HCT116 (cell line): ENCODE results near the gene TCF7.

Source experiments
- CEBPB ChIP-seq: IDR thresholded peaks from 2 replicates; pipeline ENCODE4 v1.6.1; 2012; ENCODE audit warnings: low read depth
- EZH2 ChIP-seq: fragments of 200-600 bp; sonication (generic); IDR thresholded peaks from 2 replicates; pipeline ENCODE4 v1.6.1; 2017; ENCODE audit warnings: antibody characterized with exemption, mixed run types
- POLR2A ChIP-seq: IDR thresholded peaks from 2 replicates; pipeline ENCODE4 v1.7.0; 2011; ENCODE audit warnings: borderline replicate concordance; ENCODE audit not compliant: insufficient read depth, insufficient read length; ENCODE audit errors: extremely low read depth
- POLR2AphosphoS5 ChIP-seq: IDR thresholded peaks from 2 replicates; pipeline ENCODE4 v1.6.1; 2011; ENCODE audit warnings: mild to moderate bottlenecking, low read depth, low read length, moderate library complexity
- SP1 ChIP-seq: IDR thresholded peaks from 2 replicates; pipeline ENCODE4 v1.6.1; 2012; ENCODE audit warnings: low read depth
- SRF ChIP-seq: IDR thresholded peaks from 2 replicates; pipeline ENCODE4 v1.6.1; 2012; ENCODE audit warnings: low read depth
- TCF7L2 ChIP-seq: IDR thresholded peaks from 2 replicates; pipeline ENCODE4 v1.7.0; 2011; ENCODE audit warnings: borderline replicate concordance, inconsistent platforms; ENCODE audit not compliant: insufficient read depth, insufficient read length; ENCODE audit errors: extremely low read depth
- ZFX ChIP-seq: fragments of 450-650 bp; IDR thresholded peaks from 2 replicates; pipeline ENCODE4 v1.6.1; 2017
- ZNF274 ChIP-seq: fragments of 200-500 bp; sonication (Bioruptor generic); IDR thresholded peaks from 2 replicates; pipeline ENCODE4 v1.6.1; 2014; ENCODE audit warnings: mild to moderate bottlenecking, low read depth, low read length, inconsistent platforms
- TF ChIP-seq, protein P1 (sequence below), 3 experiments: fragments of 200-600 bp in 1 of 3; sonication (generic) in 1 of 3; IDR thresholded peaks in 2 of 3; conservative IDR thresholded peaks in 1 of 3; 2 replicates each; pipeline ENCODE4 v1.5.1; 2012 to 2017; ENCODE audit warnings: low read depth in 2 of 3, low read length in 2 of 3, antibody characterized with exemption in 1 of 3, borderline replicate concordance in 1 of 3, control low read depth in 1 of 3, mild to moderate bottlenecking in 1 of 3, mixed read lengths in 1 of 3, mixed run types in 1 of 3, moderate library complexity in 1 of 3; ENCODE audit not compliant: insufficient read depth in 1 of 3
- TF ChIP-seq, protein P2 (sequence below): IDR thresholded peaks from 2 replicates; pipeline ENCODE4 v1.6.1; 2012
- TF ChIP-seq, protein P3 (sequence below): IDR thresholded peaks from 2 replicates; pipeline ENCODE4 v1.6.1; 2012; ENCODE audit warnings: low read depth

DNA sequence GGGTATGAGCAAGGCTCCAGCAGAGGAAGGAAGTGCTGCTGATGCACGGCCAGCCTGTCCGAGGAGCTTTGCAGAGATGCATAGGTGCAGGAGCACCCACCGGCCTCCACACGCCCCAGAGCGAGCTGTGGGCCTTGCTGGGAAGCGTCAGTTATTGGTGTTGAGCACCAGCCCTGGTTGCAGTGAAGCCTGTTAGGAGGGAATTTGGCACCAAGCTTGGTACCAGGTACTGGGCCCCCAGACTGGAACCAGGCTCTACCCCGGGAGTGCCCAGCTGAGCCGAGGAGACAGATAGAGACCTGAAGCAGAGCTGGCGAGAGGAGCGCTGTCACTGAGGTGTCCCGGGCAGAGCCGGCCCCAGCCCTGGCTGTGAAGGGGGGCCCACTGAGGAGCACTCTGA, 5.2 kb downstream of the TCF7 start:
- TF ChIP-seq, protein P1, sequence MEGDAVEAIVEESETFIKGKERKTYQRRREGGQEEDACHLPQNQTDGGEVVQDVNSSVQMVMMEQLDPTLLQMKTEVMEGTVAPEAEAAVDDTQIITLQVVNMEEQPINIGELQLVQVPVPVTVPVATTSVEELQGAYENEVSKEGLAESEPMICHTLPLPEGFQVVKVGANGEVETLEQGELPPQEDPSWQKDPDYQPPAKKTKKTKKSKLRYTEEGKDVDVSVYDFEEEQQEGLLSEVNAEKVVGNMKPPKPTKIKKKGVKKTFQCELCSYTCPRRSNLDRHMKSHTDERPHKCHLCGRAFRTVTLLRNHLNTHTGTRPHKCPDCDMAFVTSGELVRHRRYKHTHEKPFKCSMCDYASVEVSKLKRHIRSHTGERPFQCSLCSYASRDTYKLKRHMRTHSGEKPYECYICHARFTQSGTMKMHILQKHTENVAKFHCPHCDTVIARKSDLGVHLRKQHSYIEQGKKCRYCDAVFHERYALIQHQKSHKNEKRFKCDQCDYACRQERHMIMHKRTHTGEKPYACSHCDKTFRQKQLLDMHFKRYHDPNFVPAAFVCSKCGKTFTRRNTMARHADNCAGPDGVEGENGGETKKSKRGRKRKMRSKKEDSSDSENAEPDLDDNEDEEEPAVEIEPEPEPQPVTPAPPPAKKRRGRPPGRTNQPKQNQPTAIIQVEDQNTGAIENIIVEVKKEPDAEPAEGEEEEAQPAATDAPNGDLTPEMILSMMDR (IDR thresholded peaks at IDR 0.05 in 2 of 3, conservative IDR thresholded peaks at IDR 0.05 in 1 of 3; ENCODE audit: borderline replicate concordance in 1 of 3, insufficient read depth in 1 of 3, low read depth in 2 of 3, low read length in 2 of 3): no peak
- TF ChIP-seq ZFX (no peak), ZNF274 (no peak), POLR2AphosphoS5 (no peak), CEBPB (no peak), SP1 (no peak), TCF7L2 (no peak), POLR2A (no peak), SRF (no peak), EZH2 (no peak)
- TF ChIP-seq, protein P2, sequence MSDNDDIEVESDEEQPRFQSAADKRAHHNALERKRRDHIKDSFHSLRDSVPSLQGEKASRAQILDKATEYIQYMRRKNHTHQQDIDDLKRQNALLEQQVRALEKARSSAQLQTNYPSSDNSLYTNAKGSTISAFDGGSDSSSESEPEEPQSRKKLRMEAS: no peak
- TF ChIP-seq, protein P3, sequence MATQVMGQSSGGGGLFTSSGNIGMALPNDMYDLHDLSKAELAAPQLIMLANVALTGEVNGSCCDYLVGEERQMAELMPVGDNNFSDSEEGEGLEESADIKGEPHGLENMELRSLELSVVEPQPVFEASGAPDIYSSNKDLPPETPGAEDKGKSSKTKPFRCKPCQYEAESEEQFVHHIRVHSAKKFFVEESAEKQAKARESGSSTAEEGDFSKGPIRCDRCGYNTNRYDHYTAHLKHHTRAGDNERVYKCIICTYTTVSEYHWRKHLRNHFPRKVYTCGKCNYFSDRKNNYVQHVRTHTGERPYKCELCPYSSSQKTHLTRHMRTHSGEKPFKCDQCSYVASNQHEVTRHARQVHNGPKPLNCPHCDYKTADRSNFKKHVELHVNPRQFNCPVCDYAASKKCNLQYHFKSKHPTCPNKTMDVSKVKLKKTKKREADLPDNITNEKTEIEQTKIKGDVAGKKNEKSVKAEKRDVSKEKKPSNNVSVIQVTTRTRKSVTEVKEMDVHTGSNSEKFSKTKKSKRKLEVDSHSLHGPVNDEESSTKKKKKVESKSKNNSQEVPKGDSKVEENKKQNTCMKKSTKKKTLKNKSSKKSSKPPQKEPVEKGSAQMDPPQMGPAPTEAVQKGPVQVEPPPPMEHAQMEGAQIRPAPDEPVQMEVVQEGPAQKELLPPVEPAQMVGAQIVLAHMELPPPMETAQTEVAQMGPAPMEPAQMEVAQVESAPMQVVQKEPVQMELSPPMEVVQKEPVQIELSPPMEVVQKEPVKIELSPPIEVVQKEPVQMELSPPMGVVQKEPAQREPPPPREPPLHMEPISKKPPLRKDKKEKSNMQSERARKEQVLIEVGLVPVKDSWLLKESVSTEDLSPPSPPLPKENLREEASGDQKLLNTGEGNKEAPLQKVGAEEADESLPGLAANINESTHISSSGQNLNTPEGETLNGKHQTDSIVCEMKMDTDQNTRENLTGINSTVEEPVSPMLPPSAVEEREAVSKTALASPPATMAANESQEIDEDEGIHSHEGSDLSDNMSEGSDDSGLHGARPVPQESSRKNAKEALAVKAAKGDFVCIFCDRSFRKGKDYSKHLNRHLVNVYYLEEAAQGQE: no peak
